ENCODE data around the gene LMBR1.
"Not testable (repeated sequence)": the region's sequence is repeated elsewhere in the genome, so short reads cannot be mapped to it uniquely, and the experiment has no call there.

LMBR1 gene

GRCh38 chr7:156661637-156662036 lies 231.3 kb downstream of the LMBR1 start:
- Mint-ChIP-seq H3K9me3 (no peaks in the 10 kb centered on the region), H3K27me3 (no peaks in the 10 kb centered on the region), H3K27ac (no peak overlapping the region), H3K36me3 (no peaks in the 10 kb centered on the region), H3K4me3 (no peak overlapping the region), H3K4me1 (peaks cover 3% of the 10 kb centered on the region)

- Mint-ChIP-seq H3K36me3 (no peaks in the 10 kb centered on the region), H3K9me3 (no peaks in the 10 kb centered on the region), H3K4me3 (no peak overlapping the region), H3K4me1 (peaks cover 3% of the 10 kb centered on the region), H3K27me3 (no peaks in the 10 kb centered on the region), H3K27ac (no peak overlapping the region)
These were observed 233.0 kb downstream of the LMBR1 start for GRCh38 chr7:156659961-156660360.

GRCh38 chr7:156659203-156659602 lies 233.8 kb downstream of the LMBR1 start:
- Mint-ChIP-seq H3K9me3 (no peaks in the 10 kb centered on the region), H3K4me3 (no peak overlapping the region), H3K27me3 (no peaks in the 10 kb centered on the region), H3K4me1 (peaks cover 3% of the 10 kb centered on the region), H3K36me3 (no peaks in the 10 kb centered on the region), H3K27ac (no peak overlapping the region)

GRCh38 chr7:156657681-156658080 lies 235.3 kb downstream of the LMBR1 start:
- peaks cover 3% of the 10 kb centered on the region for H3K4me1 Mint-ChIP-seq
- no peaks in the 10 kb centered on the region for H3K9me3 Mint-ChIP-seq
- no peak overlapping the region for H3K27ac Mint-ChIP-seq
- no peak overlapping the region for H3K4me3 Mint-ChIP-seq
- H3K27me3 Mint-ChIP-seq: peaks cover 3% of the 10 kb centered on the region
- no peaks in the 10 kb centered on the region for H3K36me3 Mint-ChIP-seq

GRCh38 chr7:156656598-156656997 lies 236.4 kb downstream of the LMBR1 start:
- no peak overlapping the region for H3K27ac Mint-ChIP-seq
- peaks cover 8% of the 10 kb centered on the region for H3K27me3 Mint-ChIP-seq
- no peaks in the 10 kb centered on the region for H3K9me3 Mint-ChIP-seq
- no peak overlapping the region for H3K4me3 Mint-ChIP-seq
- peaks cover 3% of the 10 kb centered on the region for H3K4me1 Mint-ChIP-seq
- H3K36me3 Mint-ChIP-seq: no peaks in the 10 kb centered on the region

- Mint-ChIP-seq H3K27me3 (peaks cover 8% of the 10 kb centered on the region), H3K27ac (no peak overlapping the region), H3K4me1 (peaks cover 3% of the 10 kb centered on the region), H3K4me3 (no peak overlapping the region), H3K36me3 (no peaks in the 10 kb centered on the region), H3K9me3 (no peaks in the 10 kb centered on the region)
These were observed 237.0 kb downstream of the LMBR1 start for GRCh38 chr7:156655983-156656382.

GRCh38 chr7:156655251-156655650 lies 237.7 kb downstream of the LMBR1 start:
- Mint-ChIP-seq H3K4me3 (no peak overlapping the region), H3K9me3 (no peaks in the 10 kb centered on the region), H3K36me3 (no peaks in the 10 kb centered on the region), H3K4me1 (peaks cover 3% of the 10 kb centered on the region), H3K27me3 (peaks cover 12% of the 10 kb centered on the region), H3K27ac (no peak overlapping the region)

- no peak overlapping the region for H3K4me3 Mint-ChIP-seq
- H3K36me3 Mint-ChIP-seq: no peaks in the 10 kb centered on the region
- H3K9me3 Mint-ChIP-seq: no peaks in the 10 kb centered on the region
- peaks cover 3% of the 10 kb centered on the region for H3K4me1 Mint-ChIP-seq
- H3K27me3 Mint-ChIP-seq: peaks cover 16% of the 10 kb centered on the region
- no peak overlapping the region for H3K27ac Mint-ChIP-seq
These were observed 238.3 kb downstream of the LMBR1 start for GRCh38 chr7:156654511-156655234.

- Mint-ChIP-seq H3K27me3 (peaks cover 30% of the 10 kb centered on the region), H3K4me3 (no peak overlapping the region), H3K27ac (no peak overlapping the region), H3K4me1 (no peaks in the 10 kb centered on the region), H3K9me3 (no peaks in the 10 kb centered on the region), H3K36me3 (no peaks in the 10 kb centered on the region)
These were observed 240.0 kb downstream of the LMBR1 start for GRCh38 chr7:156652886-156653568.

GRCh38 chr7:156651474-156651873 lies 241.5 kb downstream of the LMBR1 start:
- no peak overlapping the region for H3K27ac Mint-ChIP-seq
- no peaks in the 10 kb centered on the region for H3K36me3 Mint-ChIP-seq
- H3K9me3 Mint-ChIP-seq: no peaks in the 10 kb centered on the region
- H3K4me1 Mint-ChIP-seq: no peaks in the 10 kb centered on the region
- no peak overlapping the region for H3K4me3 Mint-ChIP-seq
- H3K27me3 Mint-ChIP-seq: peaks cover 39% of the 10 kb centered on the region

- Mint-ChIP-seq H3K4me1 (no peaks in the 10 kb centered on the region), H3K9me3 (no peaks in the 10 kb centered on the region), H3K4me3 (no peak overlapping the region), H3K36me3 (no peaks in the 10 kb centered on the region), H3K27ac (no peak overlapping the region), H3K27me3 (peaks cover 47% of the 10 kb centered on the region)
These were observed 242.9 kb downstream of the LMBR1 start for GRCh38 chr7:156650042-156650441.

GRCh38 chr7:156647330-156647729 lies 245.7 kb downstream of the LMBR1 start:
- not testable (repeated sequence) for H3K9me3 Mint-ChIP-seq, H3K36me3 Mint-ChIP-seq, H3K4me3 Mint-ChIP-seq, H3K27ac Mint-ChIP-seq, H3K4me1 Mint-ChIP-seq
- peaks cover 58% of the 10 kb centered on the region for H3K27me3 Mint-ChIP-seq

- Mint-ChIP-seq H3K27ac (no peak overlapping the region), H3K9me3 (peaks cover 5% of the 10 kb centered on the region), H3K4me3 (no peak overlapping the region), H3K4me1 (peaks cover 9% of the 10 kb centered on the region), H3K27me3 (peaks cover 50% of the 10 kb centered on the region), H3K36me3 (peaks cover 4% of the 10 kb centered on the region)
These were observed 250.5 kb downstream of the LMBR1 start for GRCh38 chr7:156642306-156643045.

GRCh38 chr7:156640949-156641485 lies 252.0 kb downstream of the LMBR1 start:
- peaks cover 46% of the 10 kb centered on the region for H3K27me3 Mint-ChIP-seq
- H3K9me3 Mint-ChIP-seq: peaks cover 5% of the 10 kb centered on the region
- peaks cover 4% of the 10 kb centered on the region for H3K36me3 Mint-ChIP-seq
- peaks cover 9% of the 10 kb centered on the region for H3K4me1 Mint-ChIP-seq
- H3K4me3 Mint-ChIP-seq: peak overlapping the region; percentile 83
- H3K27ac Mint-ChIP-seq: peak overlapping the region; percentile 30

GRCh38 chr7:156640257-156640948 lies 252.6 kb downstream of the LMBR1 start, which contains the start of gene RNF32:
Gene RNF32, plus strand, starts transcription at chr7:156640774. Its CDS starts 3,104 bp downstream, at chr7:156643878.
- peak within 1 kb of the TSS; percentile 85 for H3K4me3 Mint-ChIP-seq
- H3K4me1 Mint-ChIP-seq: peaks cover 9% of the 10 kb centered on the region
- peaks cover 45% of the 10 kb centered on the region for H3K27me3 Mint-ChIP-seq
- H3K27ac Mint-ChIP-seq: peak within 1 kb of the TSS; percentile 51
- peaks cover 5% of the 10 kb centered on the region for H3K9me3 Mint-ChIP-seq
- H3K36me3 Mint-ChIP-seq: peaks cover 4% of the 10 kb centered on the region

Measured in activated naive CD4-positive, alpha-beta T cell treated with anti-CD3 and anti-CD28 coated beads, Interleukin-2, amount 50 U/mL, for 24 hours (primary cell).